Keratinocyte (primary cell): ENCODE results near the gene DHX15. TPM values are rescaled to one million over a fixed set of nuclear protein-coding genes. Genes with fewer than 3 reads are reported as not detected.

ENCODE experiments used
- DNase-seq: peaks from one replicate; pipeline ENCODE4 v3.0.0-alpha.2; 2011; ENCODE audit warnings: low read depth, missing footprints, low spot score
- FAIRE-seq: peaks from 2 replicates; lab custom pipeline; 2011; peaks lifted over from hg19 to GRCh38; lab: Jason Lieb, UNC
- H2AFZ ChIP-seq: 2 replicates; pipeline ENCODE4 v1.6.0; 2012; ENCODE audit warnings: low read length, control low read depth, inconsistent platforms; ENCODE audit not compliant: control insufficient read depth
- H3K27ac ChIP-seq: 2 replicates; pipeline ENCODE4 v1.5.1; 2011; ENCODE audit warnings: low read length; ENCODE audit not compliant: control insufficient read depth, insufficient read depth
- H3K27me3 ChIP-seq: 3 replicates; pipeline ENCODE4 v1.6.0; 2011; ENCODE audit warnings: low read length; ENCODE audit not compliant: control insufficient read depth, insufficient read depth; ENCODE audit errors: extremely low read depth
- H3K36me3 ChIP-seq, 2 experiments: 2 replicates in 1 of 2; 3 replicates in 1 of 2; pipeline ENCODE4 v1.5.1; 2011; ENCODE audit warnings: low read length in 2 of 2, mild to moderate bottlenecking in 1 of 2; ENCODE audit not compliant: control insufficient read depth in 2 of 2, insufficient read depth in 2 of 2; ENCODE audit errors: extremely low read depth in 1 of 2
- H3K4me1 ChIP-seq: 3 replicates; pipeline ENCODE4 v1.5.1; 2011; ENCODE audit warnings: low read length; ENCODE audit not compliant: control insufficient read depth, insufficient read depth; ENCODE audit errors: extremely low read depth
- H3K4me2 ChIP-seq: 3 replicates; pipeline ENCODE4 v1.6.0; 2011; ENCODE audit warnings: low read depth, low read length; ENCODE audit not compliant: control insufficient read depth, insufficient read depth; ENCODE audit errors: extremely low read depth
- H3K4me3 ChIP-seq, 3 experiments: fragments of 200-600 bp in 1 of 3; sonication (generic) in 1 of 3; 2 replicates in 2 of 3; 3 replicates in 1 of 3; pipeline ENCODE4 v1.5.1; 2011 to 2016; ENCODE audit warnings: low read length in 3 of 3, mild to moderate bottlenecking in 3 of 3, control low read depth in 2 of 3, inconsistent platforms in 1 of 3, low read depth in 1 of 3, mixed read lengths in 1 of 3, mixed run types in 1 of 3, moderate library complexity in 1 of 3; ENCODE audit not compliant: control insufficient read depth in 2 of 3, insufficient read depth in 2 of 3; ENCODE audit errors: extremely low read depth in 1 of 3
- H3K79me2 ChIP-seq: 2 replicates; pipeline ENCODE4 v1.6.0; 2012; ENCODE audit warnings: low read length; ENCODE audit not compliant: control insufficient read depth, insufficient read depth
- H3K9ac ChIP-seq: 3 replicates; pipeline ENCODE4 v1.6.0; 2011; ENCODE audit warnings: low read length; ENCODE audit not compliant: control insufficient read depth, insufficient read depth; ENCODE audit errors: extremely low read depth
- H3K9me1 ChIP-seq: 3 replicates; pipeline ENCODE4 v1.6.0; 2011; ENCODE audit warnings: low read length; ENCODE audit not compliant: control insufficient read depth, insufficient read depth; ENCODE audit errors: extremely low read depth
- H3K9me3 ChIP-seq: 2 replicates; pipeline ENCODE4 v1.5.1; 2012; ENCODE audit warnings: low read depth, low read length; ENCODE audit not compliant: control insufficient read depth
- H4K20me1 ChIP-seq: 3 replicates; pipeline ENCODE4 v1.6.0; 2011; ENCODE audit warnings: low read length; ENCODE audit not compliant: control insufficient read depth, insufficient read depth; ENCODE audit errors: extremely low read depth
- EZH2 ChIP-seq: IDR thresholded peaks from one replicate; pipeline ENCODE4 v1.6.1; 2012; ENCODE audit warnings: inconsistent platforms, mild to moderate bottlenecking, low read length, moderate library complexity
- dilution Hi-C: fragments of 300-500 bp; cut with MboI; formaldehyde crosslinking; loops from one replicate; pipeline ENCODE4 v1.7.0; 2020; ENCODE audit warnings: low sequenced_read_pairs; ENCODE audit not compliant: extremely low pct_ligation_motif_present
- polyA plus RNA-seq, 5 experiments: library from polyadenylated mRNA; depleted of rRNA in 3 of 5; stranded (reverse) in 3 of 5; stranded (forward) in 1 of 5; unstranded in 1 of 5; fragments of >200 nt; gene quantifications; 1 replicate in 1 of 5; 2 replicates in 3 of 5; 3 replicates in 1 of 5; pipeline versions ENCODE4 v1.2.1 to v1.2.3, GENCODE V29; 2011 to 2012; ENCODE audit warnings: missing spikeins in 2 of 5, low read depth in 1 of 5, low replicate concordance in 1 of 5
- TF ChIP-seq, protein P1 (sequence below), 3 experiments: IDR thresholded peaks in 1 of 3; conservative IDR thresholded peaks in 1 of 3; optimal IDR thresholded peaks in 1 of 3; 2 replicates in 2 of 3; 3 replicates in 1 of 3; pipeline versions ENCODE3 to v1.5.1; 2011; ENCODE audit warnings: low read length in 3 of 3, mild to moderate bottlenecking in 3 of 3, moderate library complexity in 2 of 3, control low read depth in 1 of 3, inconsistent platforms in 1 of 3; ENCODE audit not compliant: insufficient read depth in 2 of 3; ENCODE audit errors: extremely low read depth in 1 of 3

The DHX15 gene
- polyA plus RNA-seq, 1 donor (not counting 4 experiments of a cell fraction or from before 2014, with no cell fraction given) = 206 TPM

GRCh38 chr4:24569662-24570061, 14.7 kb downstream of the DHX15 start:
- no peak overlapping the region for H2AFZ ChIP-seq
- no peak overlapping the region for H3K27ac ChIP-seq
- H3K4me1 ChIP-seq = no peaks in the 10 kb centered on the region
- no peaks in the 10 kb centered on the region for H3K27me3 ChIP-seq
- DNase-seq (no peak), FAIRE-seq (no peak)
- H3K79me2 ChIP-seq = peaks cover 98% of the 10 kb centered on the region
- H4K20me1 ChIP-seq = peaks cover 31% of the 10 kb centered on the region
- peaks cover 12 to 32% of the 10 kb centered on the region in 2 experiments for H3K36me3 ChIP-seq
- H3K9me3 ChIP-seq = no peaks in the 10 kb centered on the region
- H3K4me2 ChIP-seq = no peak overlapping the region
- no peak for TF ChIP-seq EZH2
- TF ChIP-seq, protein P1, sequence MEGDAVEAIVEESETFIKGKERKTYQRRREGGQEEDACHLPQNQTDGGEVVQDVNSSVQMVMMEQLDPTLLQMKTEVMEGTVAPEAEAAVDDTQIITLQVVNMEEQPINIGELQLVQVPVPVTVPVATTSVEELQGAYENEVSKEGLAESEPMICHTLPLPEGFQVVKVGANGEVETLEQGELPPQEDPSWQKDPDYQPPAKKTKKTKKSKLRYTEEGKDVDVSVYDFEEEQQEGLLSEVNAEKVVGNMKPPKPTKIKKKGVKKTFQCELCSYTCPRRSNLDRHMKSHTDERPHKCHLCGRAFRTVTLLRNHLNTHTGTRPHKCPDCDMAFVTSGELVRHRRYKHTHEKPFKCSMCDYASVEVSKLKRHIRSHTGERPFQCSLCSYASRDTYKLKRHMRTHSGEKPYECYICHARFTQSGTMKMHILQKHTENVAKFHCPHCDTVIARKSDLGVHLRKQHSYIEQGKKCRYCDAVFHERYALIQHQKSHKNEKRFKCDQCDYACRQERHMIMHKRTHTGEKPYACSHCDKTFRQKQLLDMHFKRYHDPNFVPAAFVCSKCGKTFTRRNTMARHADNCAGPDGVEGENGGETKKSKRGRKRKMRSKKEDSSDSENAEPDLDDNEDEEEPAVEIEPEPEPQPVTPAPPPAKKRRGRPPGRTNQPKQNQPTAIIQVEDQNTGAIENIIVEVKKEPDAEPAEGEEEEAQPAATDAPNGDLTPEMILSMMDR (optimal IDR thresholded peaks at IDR 0.05 in 1 of 3, IDR thresholded peaks at IDR 0.05 in 1 of 3, conservative IDR thresholded peaks at IDR 0.05 in 1 of 3; ENCODE audit: extremely low read depth in 1 of 3, insufficient read depth in 2 of 3, low read length in 3 of 3) = no peak
- H3K4me3 ChIP-seq = no peak overlapping the region
- no peak overlapping the region for H3K9ac ChIP-seq
- no peaks in the 10 kb centered on the region for H3K9me1 ChIP-seq
- dilution Hi-C loops = no loop called here

- H3K9me1 ChIP-seq = no peaks in the 10 kb centered on the region
- no peaks in the 10 kb centered on the region for H3K4me1 ChIP-seq
- peaks cover 97% of the 10 kb centered on the region for H3K79me2 ChIP-seq
- no peaks in the 10 kb centered on the region for H3K9me3 ChIP-seq
- H2AFZ ChIP-seq = no peak overlapping the region
- no peak overlapping the region for H3K4me3 ChIP-seq
- H3K9ac ChIP-seq = no peak overlapping the region
- H3K27ac ChIP-seq = no peak overlapping the region
- no peak overlapping the region for H3K4me2 ChIP-seq
- no peaks in the 10 kb centered on the region for H3K27me3 ChIP-seq
- peaks cover 35% of the 10 kb centered on the region for H4K20me1 ChIP-seq
- dilution Hi-C loops = no loop called here
- H3K36me3 ChIP-seq = peaks cover 6 to 25% of the 10 kb centered on the region in 2 experiments
- FAIRE-seq = no peak
- no peak for TF ChIP-seq EZH2
- TF ChIP-seq, protein P1 (optimal IDR thresholded peaks at IDR 0.05 in 1 of 3, IDR thresholded peaks at IDR 0.05 in 1 of 3, conservative IDR thresholded peaks at IDR 0.05 in 1 of 3; ENCODE audit: extremely low read depth in 1 of 3, insufficient read depth in 2 of 3, low read length in 3 of 3) = no peak
- DNase-seq = no peak
Observed at GRCh38 chr4:24568425-24568824, 15.9 kb downstream of the DHX15 start.
